H9 (cell line): Measurements from ENCODE around the gene SLK. TPM values are rescaled to one million over a fixed set of nuclear protein-coding genes. Genes with fewer than 3 reads are reported as not detected.

Source experiments
- DNase-seq: peaks from one replicate; pipeline ENCODE4 v3.0.0-alpha.2; 2017
- H2AFZ ChIP-seq: one replicate; pipeline ENCODE4 v1.6.1; 2013; ENCODE audit warnings: mild to moderate bottlenecking, low read length, control low read depth, moderate library complexity
- H2AK5ac ChIP-seq: 2 replicates; pipeline ENCODE4 v1.6.1; 2013; ENCODE audit warnings: low read length, control low read depth, mixed read lengths; ENCODE audit not compliant: insufficient read length
- H2BK120ac ChIP-seq: one replicate; pipeline ENCODE4 v1.6.1; 2013; ENCODE audit warnings: low read depth, mild to moderate bottlenecking, low read length, control low read depth, inconsistent platforms; ENCODE audit not compliant: poor library complexity, severe bottlenecking
- H2BK12ac ChIP-seq: 2 replicates; pipeline ENCODE4 v1.6.1; 2013; ENCODE audit warnings: low read length, control low read depth, mixed read lengths, low read depth; ENCODE audit not compliant: insufficient read length
- H2BK15ac ChIP-seq: 2 replicates; pipeline ENCODE4 v1.6.1; 2013; ENCODE audit warnings: low read depth, low read length, control low read depth
- H2BK20ac ChIP-seq: one replicate; pipeline ENCODE4 v1.6.1; 2013; ENCODE audit warnings: low read depth, mild to moderate bottlenecking, low read length, control low read depth, inconsistent platforms; ENCODE audit not compliant: poor library complexity, severe bottlenecking
- H2BK5ac ChIP-seq: 2 replicates; pipeline ENCODE4 v1.6.1; 2013; ENCODE audit warnings: low read length, control low read depth, mixed read lengths; ENCODE audit not compliant: insufficient read length
- H3K14ac ChIP-seq: 2 replicates; pipeline ENCODE4 v1.6.1; 2013; ENCODE audit warnings: low read length, control low read depth; ENCODE audit not compliant: insufficient read depth
- H3K18ac ChIP-seq: 2 replicates; pipeline ENCODE4 v1.6.1; 2013; ENCODE audit warnings: low read depth, mild to moderate bottlenecking, mixed read lengths, low read length, control low read depth; ENCODE audit not compliant: insufficient read length
- H3K23ac ChIP-seq: 2 replicates; pipeline ENCODE4 v1.6.1; 2013; ENCODE audit warnings: low read length, control low read depth, mixed read lengths, low read depth; ENCODE audit not compliant: insufficient read length
- H3K23me2 ChIP-seq: 2 replicates; pipeline ENCODE4 v1.6.1; 2013; ENCODE audit warnings: low read depth, mild to moderate bottlenecking, mixed read lengths, low read length, control low read depth; ENCODE audit not compliant: insufficient read length, poor library complexity, severe bottlenecking
- H3K27ac ChIP-seq: 2 replicates; pipeline ENCODE4 v1.5.1; 2013; ENCODE audit warnings: low read length, control low read depth, mixed read lengths, low read depth; ENCODE audit not compliant: insufficient read length
- H3K27me3 ChIP-seq: 2 replicates; pipeline ENCODE4 v1.6.1; 2013; ENCODE audit warnings: low read length, control low read depth, inconsistent platforms; ENCODE audit not compliant: insufficient read depth
- H3K4ac ChIP-seq: 2 replicates; pipeline ENCODE4 v1.6.1; 2013; ENCODE audit warnings: low read depth, mild to moderate bottlenecking, control low read depth, inconsistent platforms, low read length, moderate library complexity
- H3K4me1 ChIP-seq: 2 replicates; pipeline ENCODE4 v1.6.1; 2013; ENCODE audit warnings: low read length, control low read depth, inconsistent platforms; ENCODE audit not compliant: insufficient read depth
- H3K4me2 ChIP-seq: 2 replicates; pipeline ENCODE4 v1.6.1; 2013; ENCODE audit warnings: low read length, control low read depth, mixed read lengths; ENCODE audit not compliant: insufficient read length, insufficient read depth
- H3K56ac ChIP-seq: 2 replicates; pipeline ENCODE4 v1.6.1; 2013; ENCODE audit warnings: low read depth, mild to moderate bottlenecking, mixed read lengths, low read length, control low read depth; ENCODE audit not compliant: insufficient read length
- H3K79me1 ChIP-seq: 2 replicates; pipeline ENCODE4 v1.6.1; 2013; ENCODE audit warnings: low read depth, mild to moderate bottlenecking, moderate library complexity, low read length, control low read depth, inconsistent platforms; ENCODE audit not compliant: insufficient read depth, poor library complexity, severe bottlenecking
- H3K79me2 ChIP-seq: 2 replicates; pipeline ENCODE4 v1.6.1; 2013; ENCODE audit warnings: low read length, control low read depth, inconsistent platforms; ENCODE audit not compliant: insufficient read depth
- H3K9ac ChIP-seq: 2 replicates; pipeline ENCODE4 v1.6.1; 2013; ENCODE audit warnings: low read length, control low read depth, mixed read lengths; ENCODE audit not compliant: insufficient read length; ENCODE audit errors: extremely low read depth
- H3K9me3 ChIP-seq: one replicate; pipeline ENCODE4 v1.6.1; 2013; ENCODE audit warnings: low read depth, low read length, inconsistent platforms; ENCODE audit not compliant: control insufficient read depth
- H3T11ph ChIP-seq: one replicate; pipeline ENCODE4 v1.6.1; 2013; ENCODE audit warnings: mild to moderate bottlenecking, low read length, control low read depth, inconsistent platforms
- H4K20me1 ChIP-seq: one replicate; pipeline ENCODE4 v1.6.1; 2013; ENCODE audit not compliant: control insufficient read depth, insufficient read length, insufficient read depth
- H4K5ac ChIP-seq: 2 replicates; pipeline ENCODE4 v1.6.1; 2013; ENCODE audit warnings: low read depth, mild to moderate bottlenecking, mixed read lengths, low read length, control low read depth; ENCODE audit not compliant: insufficient read length
- H4K8ac ChIP-seq: replicated peaks from 2 replicates; pipeline ENCODE4 v1.6.1; 2013; ENCODE audit warnings: low read length, control low read depth, mixed read lengths, low read depth; ENCODE audit not compliant: insufficient read length
- H4K91ac ChIP-seq: 2 replicates; pipeline ENCODE4 v1.6.1; 2013; ENCODE audit warnings: low read depth, mild to moderate bottlenecking, moderate library complexity, mixed read lengths, low read length, control low read depth; ENCODE audit not compliant: insufficient read length
- H3K27ac Mint-ChIP-seq, 3 experiments: 2 replicates in 2 of 3; 3 replicates in 1 of 3; pipeline ENCODE4 v1.8.0; 2020 to 2021; ENCODE audit warnings: mixed read lengths in 3 of 3, mild to moderate bottlenecking in 1 of 3, moderate library complexity in 1 of 3
- H3K27me3 Mint-ChIP-seq: 2 replicates; pipeline ENCODE4 v1.8.0; 2021; ENCODE audit warnings: low read depth, mild to moderate bottlenecking, moderate library complexity, mixed read lengths
- H3K36me3 Mint-ChIP-seq, 3 experiments: 2 replicates in 2 of 3; 3 replicates in 1 of 3; pipeline ENCODE4 v1.8.0; 2020 to 2021; ENCODE audit warnings: low read depth in 3 of 3, mixed read lengths in 3 of 3; ENCODE audit not compliant: insufficient read depth in 1 of 3
- H3K4me1 Mint-ChIP-seq, 2 experiments: 2 replicates each; pipeline ENCODE4 v1.8.0; 2020; ENCODE audit warnings: mixed read lengths in 2 of 2
- H3K4me3 Mint-ChIP-seq, 2 experiments: 2 replicates in 1 of 2; 3 replicates in 1 of 2; pipeline ENCODE4 v1.8.0; 2020 to 2021; ENCODE audit warnings: mild to moderate bottlenecking in 2 of 2, mixed read lengths in 2 of 2, moderate library complexity in 1 of 2
- H3K9me3 Mint-ChIP-seq, 2 experiments: 2 replicates in 1 of 2; 3 replicates in 1 of 2; pipeline ENCODE4 v1.8.0; 2020; ENCODE audit warnings: mild to moderate bottlenecking in 2 of 2, mixed read lengths in 2 of 2, moderate library complexity in 1 of 2
- CTCF ChIP-seq: fragments of 200-600 bp; sonication (generic); conservative IDR thresholded peaks from 3 replicates; pipeline ENCODE4 v1.8.0; 2021; ENCODE audit warnings: antibody characterized with exemption, mild to moderate bottlenecking
- WGBS: extraction: QIAGEN DNeasy Blood & Tissue Kit; methylation state at CpG from one replicate; pipeline ENCODE4 v1.1.7; 2013; ENCODE audit warnings: missing lambda C conversion rate, low lambda C conversion rate, mixed read lengths; ENCODE audit not compliant: insufficient read length; ENCODE audit errors: extremely low coverage; 5-methylcytosine and 5-hydroxymethylcytosine counted together
- microRNA-seq: library from miRNA; unstranded; fragments of <30 nt; microRNA quantifications from one replicate; pipeline ENCODE4, GENCODE V29; 2020; ENCODE audit warnings: borderline microRNAs expressed
- total RNA-seq: library from RNA; stranded (reverse); gene quantifications from 2 replicates; pipeline ENCODE4 v1.2.1, GENCODE V29; 2021

The SLK gene
- total RNA-seq, 1 experiment from 2014 or later, result 21.0 TPM

- Mint-ChIP-seq H3K27ac (no peak overlapping the region), H3K4me3 (no peak overlapping the region), H3K4me1 (peaks cover 18 to 19% of the 10 kb centered on the region in 2 experiments), H3K27me3 (no peaks in the 10 kb centered on the region), H3K9me3 (no peaks in the 10 kb centered on the region), H3K36me3 (no peaks in the 10 kb centered on the region)
- Histone ChIP-seq H3K9ac (no peak overlapping the region), H3K23ac (no peak overlapping the region), H3K4me2 (no peak overlapping the region), H3K23me2 (no peaks in the 10 kb centered on the region), H3T11ph (no peak overlapping the region), H3K18ac (no peak overlapping the region), H2AK5ac (no peak overlapping the region), H2BK15ac (no peak overlapping the region), H3K56ac (no peak overlapping the region), H3K14ac (no peak overlapping the region), H2BK5ac (no peak overlapping the region), H2BK20ac (no peak overlapping the region), H3K79me2 (no peaks in the 10 kb centered on the region), H3K79me1 (no peaks in the 10 kb centered on the region), H4K20me1 (no peaks in the 10 kb centered on the region), H2BK120ac (no peak overlapping the region), H4K8ac (no peak overlapping the region), H3K4ac (no peak overlapping the region), H3K4me1 (peaks cover 4% of the 10 kb centered on the region; the same call in 1 of the 2 replicates), H2BK12ac (no peak overlapping the region), H3K27me3 (no peaks in the 10 kb centered on the region), H2AFZ (no peak overlapping the region), H3K27ac (no peak overlapping the region), H4K91ac (no peak overlapping the region), H3K9me3 (no peaks in the 10 kb centered on the region), H4K5ac (no peak overlapping the region)
- no peak for DNase-seq
- no CpG with 5 or more reads among the region's 5 CpGs for WGBS
- no peak for TF ChIP-seq CTCF
Measured at GRCh38 chr10:104077663-104078151, 110.8 kb downstream of the SLK start.

Small RNA genes lying within 50 kb of the gene (microRNA-seq; reads per million reads assigned to microRNA genes)
- gene MIR936, result not detected

Other genes with a start within 250 kb of the SLK start
- gene SH3PXD2A, start 111.6 kb upstream of the SLK start, total RNA-seq, result 4.5 and 4.7 TPM in 2 replicates
- gene STN1, start 49.0 kb upstream of the SLK start, total RNA-seq, result 10.8 and 11.3 TPM in 2 replicates
- gene COL17A1, start 118.7 kb downstream of the SLK start, total RNA-seq, result 1.9 TPM in 2 replicates
- gene SFR1, start 155.0 kb downstream of the SLK start, total RNA-seq, result 6.5 and 6.6 TPM in 2 replicates